KMS-11 (cell line): ENCODE measurements around the gene VTCN1.

Experiments
- H2AFZ ChIP-seq: fragments of 200-600 bp; sonication (generic); 2 replicates; pipeline ENCODE4 v1.6.1; 2016; ENCODE audit warnings: antibody characterized with exemption, mixed run types, low read depth
- H3K27ac ChIP-seq: fragments of 200-600 bp; sonication (generic); 2 replicates; pipeline ENCODE4 v1.6.1; 2016; ENCODE audit warnings: mild to moderate bottlenecking, mixed run types
- H3K27me3 ChIP-seq: fragments of 200-600 bp; sonication (generic); 2 replicates; pipeline ENCODE4 v1.6.1; 2017; ENCODE audit warnings: mild to moderate bottlenecking, low read depth, mixed run types, moderate library complexity; ENCODE audit not compliant: insufficient read depth
- H3K36me3 ChIP-seq: fragments of 200-600 bp; sonication (generic); 2 replicates; pipeline ENCODE4 v1.6.1; 2017; ENCODE audit warnings: mild to moderate bottlenecking, mixed run types; ENCODE audit not compliant: insufficient read depth
- H3K4me1 ChIP-seq: fragments of 200-600 bp; sonication (generic); 2 replicates; pipeline ENCODE4 v1.6.1; 2016; ENCODE audit warnings: mild to moderate bottlenecking, low read depth, mixed run types; ENCODE audit not compliant: poor library complexity, severe bottlenecking
- H3K4me2 ChIP-seq: fragments of 200-600 bp; sonication (generic); 2 replicates; pipeline ENCODE4 v1.7.0; 2016; ENCODE audit warnings: mild to moderate bottlenecking, mixed run types
- H3K4me3 ChIP-seq: fragments of 200-600 bp; sonication (generic); IDR thresholded peaks from 2 replicates; pipeline ENCODE4 v1.6.1; 2017; ENCODE audit warnings: low read depth, low read length, mixed read lengths; ENCODE audit not compliant: insufficient read depth
- H3K79me2 ChIP-seq: fragments of 200-600 bp; sonication (generic); 2 replicates; pipeline ENCODE4 v1.6.1; 2016; ENCODE audit warnings: low read depth, mixed run types; ENCODE audit not compliant: insufficient read depth
- H3K9ac ChIP-seq: fragments of 200-600 bp; sonication (generic); 2 replicates; pipeline ENCODE4 v1.6.1; 2016; ENCODE audit warnings: mild to moderate bottlenecking, mixed run types
- H4K20me1 ChIP-seq: fragments of 200-600 bp; sonication (generic); 2 replicates; pipeline ENCODE4 v1.6.1; 2016; ENCODE audit warnings: mild to moderate bottlenecking, mixed run types; ENCODE audit not compliant: insufficient read depth
- TF ChIP-seq, protein P1 (sequence below): fragments of 200-600 bp; sonication (generic); conservative IDR thresholded peaks from 2 replicates; pipeline ENCODE4 v1.6.1; 2017; ENCODE audit warnings: low read depth, mild to moderate bottlenecking, antibody characterized with exemption, low read length, moderate library complexity, mixed read lengths

Gene VTCN1

DNA sequence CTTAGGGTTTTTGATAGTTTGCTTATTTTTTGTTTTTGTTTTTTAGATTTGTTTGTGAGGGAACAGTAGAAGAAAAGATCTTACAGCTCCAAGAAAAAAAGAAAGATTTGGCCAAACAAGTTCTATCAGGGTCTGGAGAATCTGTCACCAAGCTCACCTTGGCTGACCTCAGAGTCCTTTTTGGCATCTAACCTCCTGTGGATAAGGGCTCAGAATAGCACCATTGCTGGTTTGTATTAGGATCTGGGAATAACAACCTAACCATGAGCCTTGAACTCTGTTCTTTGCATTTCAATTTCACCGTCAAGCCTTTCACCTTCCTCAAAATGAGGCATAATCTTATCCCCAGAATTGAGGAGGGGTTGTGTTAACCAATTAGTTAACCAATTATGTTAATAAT is 109.4 kb downstream of the VTCN1 start:
- H3K36me3 ChIP-seq, result 0 out of 2 replicates have a peak, but pooled peaks cover 4% of the 10 kb centered on the region
- no peaks in the 10 kb centered on the region for H4K20me1 ChIP-seq
- no peak overlapping the region for H3K9ac ChIP-seq
- H2AFZ ChIP-seq, result no peak overlapping the region
- TF ChIP-seq, protein P1, sequence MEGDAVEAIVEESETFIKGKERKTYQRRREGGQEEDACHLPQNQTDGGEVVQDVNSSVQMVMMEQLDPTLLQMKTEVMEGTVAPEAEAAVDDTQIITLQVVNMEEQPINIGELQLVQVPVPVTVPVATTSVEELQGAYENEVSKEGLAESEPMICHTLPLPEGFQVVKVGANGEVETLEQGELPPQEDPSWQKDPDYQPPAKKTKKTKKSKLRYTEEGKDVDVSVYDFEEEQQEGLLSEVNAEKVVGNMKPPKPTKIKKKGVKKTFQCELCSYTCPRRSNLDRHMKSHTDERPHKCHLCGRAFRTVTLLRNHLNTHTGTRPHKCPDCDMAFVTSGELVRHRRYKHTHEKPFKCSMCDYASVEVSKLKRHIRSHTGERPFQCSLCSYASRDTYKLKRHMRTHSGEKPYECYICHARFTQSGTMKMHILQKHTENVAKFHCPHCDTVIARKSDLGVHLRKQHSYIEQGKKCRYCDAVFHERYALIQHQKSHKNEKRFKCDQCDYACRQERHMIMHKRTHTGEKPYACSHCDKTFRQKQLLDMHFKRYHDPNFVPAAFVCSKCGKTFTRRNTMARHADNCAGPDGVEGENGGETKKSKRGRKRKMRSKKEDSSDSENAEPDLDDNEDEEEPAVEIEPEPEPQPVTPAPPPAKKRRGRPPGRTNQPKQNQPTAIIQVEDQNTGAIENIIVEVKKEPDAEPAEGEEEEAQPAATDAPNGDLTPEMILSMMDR, result no peak
- H3K79me2 ChIP-seq, result no peaks in the 10 kb centered on the region
- no peak overlapping the region for H3K4me2 ChIP-seq
- no peak overlapping the region for H3K4me3 ChIP-seq
- H3K27ac ChIP-seq, result no peak overlapping the region
- peaks cover 24% of the 10 kb centered on the region for H3K4me1 ChIP-seq
- H3K27me3 ChIP-seq, result no peaks in the 10 kb centered on the region

DNA sequence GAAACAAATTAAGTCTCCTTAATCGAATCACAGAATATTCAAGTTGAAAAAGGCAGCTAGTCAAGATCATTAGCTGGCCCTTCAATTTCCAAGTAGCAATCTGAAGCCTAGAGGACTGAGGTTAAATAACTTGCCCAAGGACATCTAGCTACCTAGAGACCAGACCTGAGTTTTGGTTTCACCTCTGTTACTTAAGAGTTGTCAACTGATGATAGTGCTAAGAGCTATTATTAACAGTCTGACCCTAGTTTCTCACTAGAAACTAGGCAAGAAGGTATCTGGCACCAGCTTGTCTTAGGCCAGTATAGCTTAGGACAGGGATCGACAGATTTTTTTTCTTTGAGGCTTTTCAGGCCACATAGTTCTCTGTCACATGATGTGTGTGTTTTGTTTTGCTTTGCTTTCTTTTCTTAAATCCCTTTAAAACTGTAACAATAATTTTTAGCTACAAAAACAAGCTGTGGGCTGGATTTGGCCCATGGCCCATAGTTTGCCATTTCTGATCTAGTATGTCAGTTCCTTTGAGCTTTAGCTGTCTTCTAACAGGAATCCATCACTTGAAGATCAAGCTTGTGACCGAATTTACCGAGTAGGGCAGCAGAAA is 112.3 kb downstream of the VTCN1 start:
- Histone ChIP-seq H3K27ac (peak overlapping the region; percentile 9; the same call in 1 of the 2 replicates), H3K4me1 (peaks cover 28% of the 10 kb centered on the region), H3K9ac (no peak overlapping the region), H3K27me3 (no peaks in the 10 kb centered on the region), H2AFZ (no peak overlapping the region), H3K4me2 (peak overlapping the region; percentile 10), H3K79me2 (no peaks in the 10 kb centered on the region), H3K36me3 (0 out of 2 replicates have a peak, but pooled peaks cover 4% of the 10 kb centered on the region), H3K4me3 (no peak overlapping the region), H4K20me1 (no peaks in the 10 kb centered on the region)
- TF ChIP-seq, protein P1, result no peak

DNA sequence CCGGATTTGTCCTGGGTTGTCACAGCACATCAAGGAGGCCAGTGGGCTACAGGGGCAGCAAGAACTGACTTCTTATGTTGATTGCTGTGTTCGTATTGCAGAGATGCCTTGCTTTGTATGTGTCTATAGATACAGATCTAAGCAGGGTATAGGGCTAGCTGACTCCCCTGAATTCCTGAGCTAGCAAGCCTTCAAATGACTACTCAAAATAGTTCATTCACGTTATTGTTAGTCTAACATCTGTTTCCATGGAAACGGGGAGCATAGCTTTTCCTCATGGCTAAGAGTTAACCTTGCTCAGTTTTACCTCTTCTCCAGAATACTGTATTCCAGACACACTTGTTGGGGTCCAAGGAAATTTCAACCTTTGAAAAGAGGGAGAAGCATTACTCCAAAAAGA is 113.3 kb downstream of the VTCN1 start:
- H3K4me2 ChIP-seq, result no peak overlapping the region; the same call in 1 of the 2 replicates
- H3K9ac ChIP-seq, result no peak overlapping the region
- 0 out of 2 replicates have a peak, but pooled peaks cover 4% of the 10 kb centered on the region for H3K36me3 ChIP-seq

DNA sequence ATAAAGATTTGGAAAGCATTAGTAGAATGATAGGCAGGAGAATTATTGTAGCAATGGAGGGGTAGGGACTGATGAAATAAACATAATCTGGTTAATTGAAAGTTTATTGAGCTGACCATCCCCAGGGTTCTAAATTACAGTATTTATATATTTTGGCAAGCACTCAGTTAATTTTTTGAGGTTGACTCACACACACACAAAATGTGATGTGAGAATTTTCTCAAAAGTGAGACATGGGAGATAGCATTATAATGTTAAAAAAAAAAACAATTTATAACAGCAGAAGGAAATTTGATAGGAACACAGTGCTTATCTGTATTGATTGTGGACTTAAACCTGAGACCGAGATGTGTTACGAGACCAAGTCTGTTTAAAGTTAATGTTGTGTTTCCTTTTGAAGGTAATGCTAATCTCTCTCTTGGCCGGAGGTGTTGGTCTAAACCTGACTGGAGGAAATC is 113.7 kb downstream of the VTCN1 start:
- Histone ChIP-seq H3K9ac (no peak overlapping the region), H3K27ac (no peak overlapping the region; the same call in 1 of the 2 replicates), H3K4me2 (no peak overlapping the region; the same call in 1 of the 2 replicates), H3K4me3 (no peak overlapping the region), H4K20me1 (no peaks in the 10 kb centered on the region), H3K4me1 (peaks cover 33% of the 10 kb centered on the region), H2AFZ (no peak overlapping the region), H3K79me2 (no peaks in the 10 kb centered on the region), H3K36me3 (0 out of 2 replicates have a peak, but pooled peaks cover 4% of the 10 kb centered on the region), H3K27me3 (no peaks in the 10 kb centered on the region)
- TF ChIP-seq, protein P1, result no peak

More for the DNA sequence above, 113.3 kb downstream of the VTCN1 start:
- no peaks in the 10 kb centered on the region for H4K20me1 ChIP-seq
- TF ChIP-seq, protein P1, result no peak
- no peak overlapping the region for H3K4me3 ChIP-seq
- no peak overlapping the region for H2AFZ ChIP-seq
- H3K27me3 ChIP-seq, result no peaks in the 10 kb centered on the region
- peak overlapping the region; percentile 9; the same call in 1 of the 2 replicates for H3K27ac ChIP-seq
- H3K79me2 ChIP-seq, result no peaks in the 10 kb centered on the region
- H3K4me1 ChIP-seq, result peaks cover 33% of the 10 kb centered on the region
